ENCODE results near the gene ASAP3. TPM values are rescaled to one million over a fixed set of nuclear protein-coding genes. Genes with fewer than 3 reads are reported as not detected.

ASAP3 gene
- total RNA-seq, 2 donors from 2014 or later: 36.4 to 39.9 TPM

GRCh38 chr1:23407016-23407630 is 76.9 kb downstream of the ASAP3 start:
- DNase-seq (no peak), ATAC-seq (peak; percentile 18 to 63)
- intact Hi-C loops (cut with DNase I): loop anchor here (10.0 kb wide), 1 partner anchor 62 kb away; the partner anchor contains the start of gene HNRNPR (in 2 of the 2)

GRCh38 chr1:23405946-23406345 is 78.0 kb downstream of the ASAP3 start:
- DNase-seq: no peak
- intact Hi-C loops (cut with DNase I): loop anchor here (10.0 kb wide), 1 partner anchor 61 kb away; the partner anchor contains the start of gene HNRNPR (in 2 of the 2)
- no peak for ATAC-seq

GRCh38 chr1:23403735-23404486 is 80.1 kb downstream of the ASAP3 start:
- peak; percentile 86 for DNase-seq
- intact Hi-C loops (cut with DNase I): loop anchor here (10.0 kb wide), 1 partner anchor 59 kb away; the partner anchor contains the start of gene HNRNPR (in 2 of the 2)
- peak; percentile 92 to 93 for ATAC-seq

- intact Hi-C loops (cut with DNase I): loop anchor here (10.0 kb wide), 1 partner anchor 59 kb away; the partner anchor contains the start of gene HNRNPR (in 2 of the 2)
- ATAC-seq (no peak), DNase-seq (no peak)
These were observed 80.6 kb downstream of the ASAP3 start for GRCh38 chr1:23403355-23403734.

- peak; percentile 36 for DNase-seq
- intact Hi-C loops (cut with DNase I): loop anchor here (10.0 kb wide), 1 partner anchor 58 kb away; the partner anchor contains the start of gene HNRNPR (in 2 of the 2)
- ATAC-seq: peak in 1 of 2 donors; percentile 63
These were observed 81.0 kb downstream of the ASAP3 start for GRCh38 chr1:23403038-23403336.

- intact Hi-C loops (cut with DNase I): loop anchor here (10.0 kb wide), 1 partner anchor 58 kb away; the partner anchor contains the start of gene HNRNPR (in 2 of the 2)
- DNase-seq (no peak), ATAC-seq (peak in 1 of 2 donors; percentile 9)
These were observed 81.5 kb downstream of the ASAP3 start for GRCh38 chr1:23402286-23403037.

- ATAC-seq (no peak), DNase-seq (no peak)
- intact Hi-C loops (cut with DNase I): loop anchor here (10.0 kb wide), 1 partner anchor 57 kb away; the partner anchor contains the start of gene HNRNPR (in 2 of the 2)
These were observed 82.7 kb downstream of the ASAP3 start for GRCh38 chr1:23401313-23401712.

GRCh38 chr1:23400324-23401114 is 83.5 kb downstream of the ASAP3 start:
- ATAC-seq (no peak), DNase-seq (no peak)
- intact Hi-C loops (cut with DNase I): loop anchor here (10.0 kb wide), 1 partner anchor 56 kb away; the partner anchor contains the start of gene HNRNPR (in 2 of the 2)

- intact Hi-C loops (cut with DNase I): no loop called here
- no peak for DNase-seq
- no peak for ATAC-seq
These were observed 84.8 kb downstream of the ASAP3 start for GRCh38 chr1:23399229-23399628.

- intact Hi-C loops (cut with DNase I): no loop called here
- no peak for ATAC-seq
- no peak for DNase-seq
These were observed 86.1 kb downstream of the ASAP3 start for GRCh38 chr1:23397908-23398307.

GRCh38 chr1:23396380-23396779 is 87.6 kb downstream of the ASAP3 start:
- intact Hi-C loops (cut with DNase I): no loop called here
- ATAC-seq (no peak), DNase-seq (no peak)

- intact Hi-C loops (cut with DNase I): loop anchor here in 1 of 2 donors (2.0 kb wide), 1 partner anchor 27 kb away; the partner anchor contains the start of gene ZNF436
- ATAC-seq: no peak
- no peak for DNase-seq
These were observed 88.1 kb downstream of the ASAP3 start for GRCh38 chr1:23395849-23396248.

GRCh38 chr1:23395154-23395724 is 88.7 kb downstream of the ASAP3 start:
- peak in 1 of 2 donors; percentile 19 for ATAC-seq
- intact Hi-C loops (cut with DNase I): loop anchor here in 1 of 2 donors (2.0 kb wide), 1 partner anchor 26 kb away; the partner anchor contains the start of gene ZNF436
- no peak for DNase-seq

- intact Hi-C loops (cut with DNase I): loop anchor here in 1 of 2 donors (2.0 kb wide), 1 partner anchor 26 kb away; the partner anchor contains the start of gene ZNF436
- ATAC-seq (peak; percentile 81 to 83), DNase-seq (peak; percentile 89)
These were observed 89.3 kb downstream of the ASAP3 start for GRCh38 chr1:23394684-23395083.

- ATAC-seq (peak; percentile 23 to 71), DNase-seq (no peak)
- intact Hi-C loops (cut with DNase I): loop anchor here in 1 of 2 donors (2.0 kb wide), 1 partner anchor 25 kb away; the partner anchor contains the start of gene ZNF436
These were observed 89.8 kb downstream of the ASAP3 start for GRCh38 chr1:23394181-23394580.

- peak; percentile 62 to 85 for ATAC-seq
- DNase-seq: peak; percentile 76
- intact Hi-C loops (cut with DNase I): loop anchor here in 1 of 2 donors (2.0 kb wide), 1 partner anchor 25 kb away; the partner anchor contains the start of gene ZNF436
These were observed 90.3 kb downstream of the ASAP3 start for GRCh38 chr1:23393706-23394105.

GRCh38 chr1:23392125-23392855 is 91.7 kb downstream of the ASAP3 start:
- no peak for ATAC-seq
- no peak for DNase-seq
- intact Hi-C loops (cut with DNase I): no loop called here

Data from left cardiac atrium (tissue), 4 donors.